ENCODE measurements around the gene FOSB. TPM values are rescaled to one million over a fixed set of nuclear protein-coding genes. Genes with fewer than 3 reads are reported as not detected.

FOSB gene
- total RNA-seq, 1 experiment from 2014 or later: 2.5 TPM

DNA sequence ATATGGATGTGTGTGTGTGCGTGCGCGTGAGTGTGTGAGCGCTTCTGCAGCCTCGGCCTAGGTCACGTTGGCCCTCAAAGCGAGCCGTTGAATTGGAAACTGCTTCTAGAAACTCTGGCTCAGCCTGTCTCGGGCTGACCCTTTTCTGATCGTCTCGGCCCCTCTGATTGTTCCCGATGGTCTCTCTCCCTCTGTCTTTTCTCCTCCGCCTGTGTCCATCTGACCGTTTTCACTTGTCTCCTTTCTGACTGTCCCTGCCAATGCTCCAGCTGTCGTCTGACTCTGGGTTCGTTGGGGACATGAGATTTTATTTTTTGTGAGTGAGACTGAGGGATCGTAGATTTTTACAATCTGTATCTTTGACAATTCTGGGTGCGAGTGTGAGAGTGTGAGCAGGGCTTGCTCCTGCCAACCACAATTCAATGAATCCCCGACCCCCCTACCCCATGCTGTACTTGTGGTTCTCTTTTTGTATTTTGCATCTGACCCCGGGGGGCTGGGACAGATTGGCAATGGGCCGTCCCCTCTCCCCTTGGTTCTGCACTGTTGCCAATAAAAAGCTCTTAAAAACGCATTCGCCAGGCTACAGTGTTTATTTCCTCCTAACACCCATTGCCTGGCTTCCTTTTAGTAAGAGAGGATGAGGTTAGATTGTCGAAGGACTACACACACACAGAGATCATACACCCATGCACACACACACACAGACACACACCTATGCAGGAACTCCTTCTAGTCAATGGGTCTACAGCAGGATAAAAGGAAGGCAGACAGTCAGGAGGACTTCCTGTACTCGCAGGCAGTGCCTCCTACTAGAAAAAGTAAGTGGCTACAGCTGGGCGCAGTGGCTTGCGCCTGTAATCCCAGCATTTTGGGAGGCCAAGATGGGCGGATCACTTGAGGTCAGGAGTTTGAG is 7.1 kb downstream of the FOSB start:
- in situ Hi-C loops (cut with HindIII; ENCODE audit: low pct_unique_long_range_greater_than_20kb, low sequenced_read_pairs): no loop called here
- DNase-seq (ENCODE audit: low read depth): no peak

- in situ Hi-C loops (cut with HindIII; ENCODE audit: low pct_unique_long_range_greater_than_20kb, low sequenced_read_pairs): no loop called here
- no peak for DNase-seq (ENCODE audit: low read depth)
These were observed 7.9 kb downstream of the FOSB start for GRCh38 chr19:45475537-45476291.

- in situ Hi-C loops (cut with HindIII; ENCODE audit: low pct_unique_long_range_greater_than_20kb, low sequenced_read_pairs): no loop called here
- DNase-seq (ENCODE audit: low read depth): no peak
These were observed 8.5 kb downstream of the FOSB start for GRCh38 chr19:45476304-45476703.

GRCh38 chr19:45477186-45477585 is 9.4 kb downstream of the FOSB start:
- DNase-seq (ENCODE audit: low read depth): no peak
- in situ Hi-C loops (cut with HindIII; ENCODE audit: low pct_unique_long_range_greater_than_20kb, low sequenced_read_pairs): no loop called here

DNA sequence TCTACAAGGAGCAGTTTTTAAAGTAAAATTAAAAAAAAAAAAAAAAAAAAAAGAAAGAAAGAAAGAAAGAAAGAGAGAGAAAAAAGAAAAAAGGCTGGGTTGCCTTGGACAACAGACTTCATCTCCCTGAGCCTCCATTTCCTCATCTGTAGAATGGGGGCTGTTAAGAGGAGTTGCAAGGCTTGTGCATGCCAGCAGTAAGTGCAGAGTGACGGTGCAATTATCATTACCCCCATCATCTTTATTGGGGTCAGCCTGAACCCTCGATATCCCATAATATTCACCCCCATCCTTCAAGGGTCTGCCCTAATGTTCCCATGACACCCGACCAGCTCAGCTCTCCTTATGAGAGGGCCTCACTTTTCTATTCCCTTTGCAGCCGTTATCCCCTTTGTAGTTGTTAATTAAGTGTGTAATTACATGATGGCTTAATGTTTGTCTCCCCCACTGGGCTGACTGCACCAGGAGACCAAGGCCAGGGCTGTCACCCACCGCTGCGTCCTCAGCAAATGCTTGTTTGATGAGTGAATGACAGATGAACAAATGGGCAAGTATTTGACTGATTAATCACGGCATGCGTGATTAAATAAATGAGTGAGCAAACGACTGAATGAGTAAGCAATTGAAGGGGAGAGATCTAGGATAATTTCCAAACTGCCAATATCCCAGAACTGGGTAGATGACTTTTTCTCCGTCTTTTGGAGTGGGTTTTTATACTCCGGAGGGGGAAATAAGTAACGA is 10.1 kb downstream of the FOSB start:
- no peak for DNase-seq (ENCODE audit: low read depth)
- in situ Hi-C loops (cut with HindIII; ENCODE audit: low pct_unique_long_range_greater_than_20kb, low sequenced_read_pairs): no loop called here

- DNase-seq (ENCODE audit: low read depth): peak; percentile 95
- in situ Hi-C loops (cut with HindIII; ENCODE audit: low pct_unique_long_range_greater_than_20kb, low sequenced_read_pairs): no loop called here
These were observed 10.8 kb downstream of the FOSB start for GRCh38 chr19:45478454-45479238.

DNA sequence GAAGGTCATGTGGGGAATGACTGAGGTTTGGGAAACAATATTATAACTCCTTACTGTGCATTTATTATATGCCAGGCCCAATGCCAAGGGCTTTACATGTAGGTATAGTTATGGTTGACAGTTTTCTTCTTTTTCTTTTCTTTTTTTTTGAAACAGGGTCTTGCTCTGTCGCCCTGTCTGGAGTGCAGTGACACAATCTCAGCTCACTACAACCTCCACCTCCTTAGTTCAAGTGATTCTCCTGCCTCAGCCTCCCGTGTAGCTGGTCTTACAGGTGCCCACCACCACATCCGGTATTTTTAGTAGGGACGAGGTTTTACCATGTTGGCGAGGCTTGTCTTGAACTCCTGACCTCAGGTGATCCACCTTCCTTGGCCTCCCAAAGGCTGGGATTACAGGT is 15.2 kb downstream of the FOSB start:
- DNase-seq (ENCODE audit: low read depth): no peak
- in situ Hi-C loops (cut with HindIII; ENCODE audit: low pct_unique_long_range_greater_than_20kb, low sequenced_read_pairs): no loop called here

- DNase-seq (ENCODE audit: low read depth): no peak
- in situ Hi-C loops (cut with HindIII; ENCODE audit: low pct_unique_long_range_greater_than_20kb, low sequenced_read_pairs): no loop called here
These were observed 16.6 kb downstream of the FOSB start for GRCh38 chr19:45484273-45484945.

DNA sequence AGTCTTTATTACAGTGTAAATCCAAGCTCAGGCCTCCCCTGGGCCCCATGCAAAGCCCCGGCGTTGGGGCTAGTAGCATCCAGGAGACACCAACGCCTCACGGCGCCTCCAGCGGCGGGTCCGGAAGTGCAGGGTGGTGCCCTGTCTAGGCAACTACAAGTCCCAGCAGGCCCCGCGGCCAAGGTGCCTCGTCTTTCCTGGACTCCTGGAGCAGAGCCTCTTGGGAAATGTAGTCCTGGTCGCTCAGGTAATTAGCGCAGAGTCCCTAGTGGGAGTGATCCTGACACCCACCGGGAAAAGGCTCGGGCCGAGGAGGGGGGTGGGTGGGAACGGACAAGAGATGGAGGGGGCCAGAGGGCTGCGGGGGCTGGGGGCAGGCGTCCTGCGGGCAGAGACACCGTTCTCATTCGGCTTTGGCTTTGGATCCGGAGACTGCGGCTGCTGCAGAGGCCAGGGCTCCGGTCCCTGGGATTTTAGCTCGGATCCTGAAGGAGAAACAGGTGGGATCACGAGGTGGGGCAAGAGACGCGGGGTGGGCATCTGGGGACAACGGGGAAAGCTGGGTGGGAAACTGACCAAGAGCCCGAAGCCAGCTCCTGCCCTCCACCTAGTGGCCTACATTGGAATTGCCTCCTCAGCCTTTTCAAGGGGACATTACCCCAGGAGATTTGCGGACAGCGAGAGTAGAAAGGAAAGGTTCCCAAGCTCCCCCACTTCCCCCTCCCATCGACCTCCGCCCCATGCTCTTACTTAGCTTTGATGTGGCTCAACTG is 17.7 kb downstream of the FOSB start:
- peak; percentile 87 for DNase-seq (ENCODE audit: low read depth)
- in situ Hi-C loops (cut with HindIII; ENCODE audit: low pct_unique_long_range_greater_than_20kb, low sequenced_read_pairs): no loop called here

DNA sequence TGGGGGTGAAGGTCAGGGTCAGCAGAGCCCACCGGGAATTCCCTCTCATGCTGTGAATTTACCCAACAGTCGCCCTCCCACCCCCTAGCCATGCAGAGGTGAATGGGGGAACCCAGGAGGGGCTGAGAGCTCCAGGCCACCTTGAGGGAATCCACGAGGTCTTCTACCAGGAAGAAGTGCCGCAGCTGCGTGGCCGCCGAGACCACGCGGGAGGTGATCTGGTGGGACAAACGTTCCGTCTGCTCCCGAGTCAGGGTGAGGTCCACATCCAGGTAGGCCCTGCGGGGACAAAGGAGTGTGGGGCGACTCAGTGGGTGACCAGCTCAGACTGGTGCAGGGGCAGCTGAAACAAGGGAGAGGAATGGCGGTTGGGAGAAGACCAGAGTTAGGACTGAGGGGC is 20.9 kb downstream of the FOSB start:
- in situ Hi-C loops (cut with HindIII; ENCODE audit: low pct_unique_long_range_greater_than_20kb, low sequenced_read_pairs): no loop called here
- no peak for DNase-seq (ENCODE audit: low read depth)

GRCh38 chr19:45489216-45489855 is 21.5 kb downstream of the FOSB start:
- DNase-seq (ENCODE audit: low read depth): no peak
- in situ Hi-C loops (cut with HindIII; ENCODE audit: low pct_unique_long_range_greater_than_20kb, low sequenced_read_pairs): no loop called here

GRCh38 chr19:45492137-45492626 is 24.4 kb downstream of the FOSB start:
- in situ Hi-C loops (cut with HindIII; ENCODE audit: low pct_unique_long_range_greater_than_20kb, low sequenced_read_pairs): no loop called here
- no peak for DNase-seq (ENCODE audit: low read depth)

DNA sequence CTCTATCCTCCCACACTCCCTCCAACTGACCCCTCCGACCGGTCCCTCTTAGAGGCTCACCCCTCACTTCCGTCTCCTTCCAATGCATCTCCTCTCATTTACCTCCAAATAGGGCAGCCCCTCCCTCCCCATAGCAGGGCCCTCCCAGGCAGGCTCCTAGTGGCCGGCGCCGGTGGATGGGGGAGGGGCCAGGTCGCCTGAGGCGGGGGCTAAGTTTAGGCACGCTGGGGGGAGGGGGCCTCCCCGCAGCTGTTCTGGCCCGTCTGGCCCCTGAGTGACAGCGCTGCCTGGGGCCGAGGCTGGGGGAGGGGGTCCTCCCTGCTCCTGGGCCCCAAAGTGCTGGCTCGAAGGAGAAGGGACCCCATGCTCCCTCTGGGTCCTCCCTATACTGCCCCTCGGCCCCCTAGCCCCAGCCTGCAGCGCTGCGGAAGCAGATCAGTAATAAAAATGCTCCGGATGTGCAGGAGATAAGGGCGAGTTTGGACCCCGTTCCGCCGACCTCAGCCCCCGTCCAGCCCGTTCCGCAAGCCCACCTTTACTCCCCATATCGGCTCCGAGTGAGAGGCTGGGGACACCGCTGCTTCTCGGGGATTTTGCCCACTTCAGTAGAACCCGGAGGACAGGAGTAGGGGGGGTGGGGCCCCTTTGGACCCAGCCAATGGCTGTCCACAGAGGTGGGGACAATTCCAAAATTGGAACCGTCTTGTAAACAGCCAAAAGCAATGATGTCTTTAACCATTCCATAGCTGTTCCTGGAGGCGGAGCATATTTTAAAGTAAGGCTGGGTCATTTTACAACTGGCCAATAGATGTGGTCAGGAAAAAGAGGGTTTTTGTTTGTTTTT is 25.1 kb downstream of the FOSB start:
- in situ Hi-C loops (cut with HindIII; ENCODE audit: low pct_unique_long_range_greater_than_20kb, low sequenced_read_pairs): no loop called here
- DNase-seq (ENCODE audit: low read depth): peak; percentile 66

GRCh38 chr19:45494261-45494916 is 26.6 kb downstream of the FOSB start:
- no peak for DNase-seq (ENCODE audit: low read depth)

GRCh38 chr19:45495178-45495577 is 27.4 kb downstream of the FOSB start:
- no peak for DNase-seq (ENCODE audit: low read depth)
- in situ Hi-C loops (cut with HindIII; ENCODE audit: low pct_unique_long_range_greater_than_20kb, low sequenced_read_pairs): no loop called here

More at GRCh38 chr19:45494261-45494916, 26.6 kb downstream of the FOSB start:
- in situ Hi-C loops (cut with HindIII; ENCODE audit: low pct_unique_long_range_greater_than_20kb, low sequenced_read_pairs): no loop called here
